Measurements from ENCODE around the gene MYO5A. TPM values are rescaled to one million over a fixed set of nuclear protein-coding genes. Genes with fewer than 3 reads are reported as not detected.

The MYO5A gene
- total RNA-seq, 1 donor from 2014 or later, result 55.0 TPM

GRCh38 chr15:52481915-52482314 is 46.8 kb downstream of the MYO5A start:
- H3K4me1 ChIP-seq, result peaks cover 0 to 3% of the 10 kb centered on the region in 2 donors
- no peaks in the 10 kb centered on the region for H3K27me3 ChIP-seq
- no peaks in the 10 kb centered on the region for H3K36me3 ChIP-seq
- intact Hi-C loops (cut with DNase I), result no loop called here
- no peak for DNase-seq (ENCODE audit: low spot score in 2 of 2)
- no peak overlapping the region for H3K4me3 ChIP-seq
- TF ChIP-seq, protein P1, sequence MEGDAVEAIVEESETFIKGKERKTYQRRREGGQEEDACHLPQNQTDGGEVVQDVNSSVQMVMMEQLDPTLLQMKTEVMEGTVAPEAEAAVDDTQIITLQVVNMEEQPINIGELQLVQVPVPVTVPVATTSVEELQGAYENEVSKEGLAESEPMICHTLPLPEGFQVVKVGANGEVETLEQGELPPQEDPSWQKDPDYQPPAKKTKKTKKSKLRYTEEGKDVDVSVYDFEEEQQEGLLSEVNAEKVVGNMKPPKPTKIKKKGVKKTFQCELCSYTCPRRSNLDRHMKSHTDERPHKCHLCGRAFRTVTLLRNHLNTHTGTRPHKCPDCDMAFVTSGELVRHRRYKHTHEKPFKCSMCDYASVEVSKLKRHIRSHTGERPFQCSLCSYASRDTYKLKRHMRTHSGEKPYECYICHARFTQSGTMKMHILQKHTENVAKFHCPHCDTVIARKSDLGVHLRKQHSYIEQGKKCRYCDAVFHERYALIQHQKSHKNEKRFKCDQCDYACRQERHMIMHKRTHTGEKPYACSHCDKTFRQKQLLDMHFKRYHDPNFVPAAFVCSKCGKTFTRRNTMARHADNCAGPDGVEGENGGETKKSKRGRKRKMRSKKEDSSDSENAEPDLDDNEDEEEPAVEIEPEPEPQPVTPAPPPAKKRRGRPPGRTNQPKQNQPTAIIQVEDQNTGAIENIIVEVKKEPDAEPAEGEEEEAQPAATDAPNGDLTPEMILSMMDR (IDR thresholded peaks at IDR 0.05), result no peak
- H3K9me3 ChIP-seq, result no peaks in the 10 kb centered on the region
- H3K27ac ChIP-seq, result peak overlapping the region in 1 of 2 donors; percentile 37

GRCh38 chr15:52480990-52481389 is 47.7 kb downstream of the MYO5A start:
- TF ChIP-seq, protein P1 (IDR thresholded peaks at IDR 0.05), result no peak
- Histone ChIP-seq H3K9me3 (no peaks in the 10 kb centered on the region), H3K36me3 (no peaks in the 10 kb centered on the region), H3K4me3 (no peak overlapping the region), H3K27ac (no peak overlapping the region), H3K4me1 (peaks cover 0 to 3% of the 10 kb centered on the region in 2 donors), H3K27me3 (no peaks in the 10 kb centered on the region)
- intact Hi-C loops (cut with DNase I), result no loop called here
- DNase-seq (ENCODE audit: low spot score in 2 of 2), result no peak

DNA sequence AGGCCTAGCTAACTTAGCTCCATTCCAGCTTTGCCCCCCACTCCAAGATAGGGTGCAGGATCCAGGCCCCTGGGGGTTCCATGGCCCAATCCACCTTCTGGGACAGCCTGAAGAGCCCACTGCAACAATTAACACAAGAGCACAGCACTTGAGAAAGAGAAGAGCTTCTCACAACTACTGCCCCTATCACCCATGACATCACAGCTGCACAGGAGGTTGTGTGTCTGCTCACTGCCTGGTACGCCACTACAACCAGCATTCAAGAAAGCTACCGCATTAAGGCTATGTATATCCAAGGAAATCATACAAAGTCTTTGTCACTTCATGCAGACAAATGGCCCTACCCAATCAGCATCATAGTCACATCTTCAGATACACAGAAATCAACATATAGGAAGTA is 62.0 kb downstream of the MYO5A start:
- Histone ChIP-seq H3K27me3 (no peaks in the 10 kb centered on the region), H3K4me3 (no peak overlapping the region), H3K9me3 (peaks cover 0 to 19% of the 10 kb centered on the region in 2 donors), H3K4me1 (no peaks in the 10 kb centered on the region), H3K36me3 (no peaks in the 10 kb centered on the region), H3K27ac (no peak overlapping the region)
- TF ChIP-seq, protein P1 (IDR thresholded peaks at IDR 0.05), result no peak
- no peak for DNase-seq (ENCODE audit: low spot score in 2 of 2)
- intact Hi-C loops (cut with DNase I), result no loop called here

DNA sequence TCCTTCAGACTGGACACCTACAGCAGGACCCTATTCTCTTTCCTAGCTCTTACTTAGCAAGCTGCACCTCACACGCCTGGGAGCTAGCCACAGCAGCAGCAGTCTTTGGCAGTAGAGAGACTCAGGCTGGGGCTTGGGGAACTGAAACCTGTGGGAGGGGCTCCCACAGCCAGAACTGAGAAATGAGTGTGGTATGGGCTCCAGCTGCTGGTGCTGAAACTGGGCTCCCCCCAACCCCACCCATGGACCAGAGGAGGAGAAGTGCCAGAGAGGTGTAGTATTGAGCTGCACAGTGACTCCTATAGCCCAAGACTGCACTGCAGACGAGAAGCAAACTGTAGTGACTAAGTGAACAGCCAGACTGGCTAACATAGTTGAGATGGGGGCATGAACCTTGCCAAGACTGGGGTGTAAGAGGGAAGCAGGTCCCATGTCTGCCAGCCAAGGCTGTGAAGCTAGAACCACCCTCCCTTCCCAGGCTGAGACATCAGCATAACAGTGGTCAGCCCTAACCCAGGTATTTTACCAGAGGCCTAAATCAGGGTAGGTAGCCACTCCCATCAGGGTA is 62.5 kb downstream of the MYO5A start:
- peak; percentile 27 to 70 for DNase-seq (ENCODE audit: low spot score in 2 of 2)
- Histone ChIP-seq H3K4me1 (no peaks in the 10 kb centered on the region), H3K9me3 (peaks cover 0 to 19% of the 10 kb centered on the region in 2 donors), H3K36me3 (no peaks in the 10 kb centered on the region), H3K27ac (no peak overlapping the region), H3K4me3 (no peak overlapping the region), H3K27me3 (no peaks in the 10 kb centered on the region)
- TF ChIP-seq, protein P1 (IDR thresholded peaks at IDR 0.05), result no peak
- intact Hi-C loops (cut with DNase I), result no loop called here

GRCh38 chr15:52464478-52464877 is 64.2 kb downstream of the MYO5A start:
- DNase-seq (ENCODE audit: low spot score in 2 of 2), result no peak
- no peak overlapping the region for H3K4me3 ChIP-seq
- no peaks in the 10 kb centered on the region for H3K36me3 ChIP-seq
- intact Hi-C loops (cut with DNase I), result no loop called here
- TF ChIP-seq, protein P1 (IDR thresholded peaks at IDR 0.05), result no peak
- peaks cover 0 to 16% of the 10 kb centered on the region in 2 donors for H3K9me3 ChIP-seq
- no peaks in the 10 kb centered on the region for H3K27me3 ChIP-seq
- no peaks in the 10 kb centered on the region for H3K4me1 ChIP-seq
- H3K27ac ChIP-seq, result no peak overlapping the region

DNA sequence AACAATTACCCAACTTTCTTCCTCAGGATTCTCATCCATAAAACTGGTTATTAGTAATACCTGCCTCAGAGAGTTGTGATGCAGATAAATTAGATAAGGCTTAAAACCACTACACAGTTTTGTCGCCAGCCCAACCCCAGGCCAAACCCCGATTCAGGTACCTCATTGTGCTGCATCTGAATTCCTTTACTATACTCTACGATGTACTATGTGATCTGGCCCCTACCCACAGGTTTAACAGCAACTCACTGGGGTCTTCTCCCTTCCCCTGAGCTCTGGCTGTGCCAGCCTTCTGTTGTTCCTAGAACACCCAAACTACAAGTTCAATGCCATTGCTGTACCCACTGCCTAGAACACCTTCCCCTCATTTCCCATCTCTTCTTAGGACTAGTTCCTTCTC is 64.6 kb downstream of the MYO5A start:
- no peak overlapping the region for H3K4me3 ChIP-seq
- no peak overlapping the region for H3K27ac ChIP-seq
- TF ChIP-seq, protein P1 (IDR thresholded peaks at IDR 0.05), result no peak
- H3K4me1 ChIP-seq, result no peaks in the 10 kb centered on the region
- no peaks in the 10 kb centered on the region for H3K36me3 ChIP-seq
- intact Hi-C loops (cut with DNase I), result no loop called here
- DNase-seq (ENCODE audit: low spot score in 2 of 2), result no peak
- peaks cover 0 to 16% of the 10 kb centered on the region in 2 donors for H3K9me3 ChIP-seq
- H3K27me3 ChIP-seq, result no peaks in the 10 kb centered on the region

Measured in ascending aorta (tissue), 2 donors.